ENCODE data around the gene LRMDA. TPM values are rescaled to one million over a fixed set of nuclear protein-coding genes. Genes with fewer than 3 reads are reported as not detected.

Gene LRMDA
- total and polyA plus RNA-seq, 10 of the 15 experiments (the other 5 are each of a cell fraction or from before 2014, with no cell fraction given): 0.07 to 0.54 (median 0.29) TPM; not detected in 4

- ChIA-PET RAD21 (ENCODE audit: unreplicated experiment) (no interaction called here), SMC1A (ENCODE audit: uncharacterized antibody, unreplicated experiment) (interaction anchor here (1.9 kb wide), 1 partner anchor 32 kb away, joined by 6 read pairs; no protein-coding TSS in a partner anchor), CTCF (no interaction called here), POLR2A (no interaction called here)
- WGBS (ENCODE audit: insufficient coverage, insufficient replicate concordance, low lambda C conversion rate, missing lambda C conversion rate): 65% methylated on average over 5 of the region's 5 CpGs
- Histone ChIP-seq H4K20me1 (ENCODE audit: control insufficient read depth, insufficient read depth) (no peaks in the 10 kb centered on the region), H2AFZ (ENCODE audit: control insufficient read depth, low read depth, low read length) (no peak overlapping the region), H3K36me3 (ENCODE audit: control insufficient read depth in 2 of 2, insufficient read depth in 2 of 2, low read length in 1 of 2) (no peaks in the 10 kb centered on the region), H3K9ac (ENCODE audit: control insufficient read depth, insufficient read depth, low read length) (no peak overlapping the region), H3K9me3 (replicated peaks; ENCODE audit: control insufficient read depth, insufficient read depth, low read length) (no peaks in the 10 kb centered on the region), H3K4me1 (ENCODE audit: control insufficient read depth, insufficient read depth, low read length) (no peaks in the 10 kb centered on the region), H3K4me3 (no peak overlapping the region), H3K27ac (ENCODE audit: control insufficient read depth, insufficient read depth) (no peak overlapping the region), H3K27me3 (replicated peaks in 1 of 2; ENCODE audit: control insufficient read depth in 2 of 2, insufficient read depth in 2 of 2, low read length in 1 of 2) (no peaks in the 10 kb centered on the region; a peak in 1 of 4 replicates), H3K4me2 (ENCODE audit: control insufficient read depth, insufficient read depth) (no peak overlapping the region), H3K79me2 (ENCODE audit: control insufficient read depth, insufficient read depth, low read length) (no peaks in the 10 kb centered on the region)
- in situ Hi-C loops (cut with MboI) (no loop called here), intact Hi-C loops (cut with micrococcal nuclease; ENCODE audit: unreplicated experiment) (no loop called here)
- no peak for FAIRE-seq
- no peak for DNase-seq (ENCODE audit: low read depth, low spot score)
- no peak for ATAC-seq
- BruUV-seq (replicated peaks): no TSS peak
- TF ChIP-seq CUX1 (IDR thresholded peaks at IDR 0.05; ENCODE audit: insufficient replicate concordance, low read depth, low read length) (no peak), SPI1 (IDR thresholded peaks at IDR 0.05; ENCODE audit: borderline replicate concordance, insufficient read depth, low read depth, low read length) (no peak), ATF7 (IDR thresholded peaks at IDR 0.05; ENCODE audit: low read depth) (no peak), NFIC (IDR thresholded peaks at IDR 0.05; ENCODE audit: low read depth, low read length) (no peak), ZBTB4 (CRISPR knock-in tag; IDR thresholded peaks at IDR 0.05) (no peak), MEF2B (IDR thresholded peaks at IDR 0.05; ENCODE audit: partially characterized antibody, poor library complexity, severe bottlenecking) (no peak), CHD2 (IDR thresholded peaks at IDR 0.05; ENCODE audit: borderline replicate concordance, low read depth, low read length) (no peak), E4F1 (IDR thresholded peaks at IDR 0.05; ENCODE audit: borderline replicate concordance, partially characterized antibody) (no peak), CBX5 (IDR thresholded peaks at IDR 0.05; ENCODE audit: low read depth) (no peak), EGR1 (IDR thresholded peaks at IDR 0.05; ENCODE audit: borderline replicate concordance in 1 of 2, low read depth in 2 of 2, low read length in 2 of 2) (no peak), IKZF1 (conservative IDR thresholded peaks at IDR 0.05) (no peak), STAT1 (conservative IDR thresholded peaks at IDR 0.05) (no peak), MAX (IDR thresholded peaks at IDR 0.05; ENCODE audit: low read depth, low read length) (no peak)
Measured at GRCh38 chr10:75705426-75705825, 274.0 kb downstream of the LRMDA start.

Measured in GM12878 (cell line).